Spinal cord (tissue), 10 donors: Measurements from ENCODE around the gene ADIPOR2. TPM values are rescaled to one million over a fixed set of nuclear protein-coding genes. Genes with fewer than 3 reads are reported as not detected.
"Not testable (repeated sequence)": the region's sequence is repeated elsewhere in the genome, so short reads cannot be mapped to it uniquely, and the experiment has no call there.

Experiments
- DNase-seq, 6 donors: peaks; one replicate each; pipeline versions ENCODE4 v3.0.0 to v3.0.0-alpha.2; 2013 to 2015; ENCODE audit warnings: low spot score in 6 of 6, low read depth in 4 of 6
- H3K27ac ChIP-seq: one replicate; pipeline ENCODE4 v1.5.1; 2013; ENCODE audit warnings: low read depth, low read length, control low read depth
- H3K27me3 ChIP-seq: one replicate; pipeline ENCODE4 v1.6.1; 2013; ENCODE audit warnings: low read length; ENCODE audit not compliant: control insufficient read depth, insufficient read depth
- H3K36me3 ChIP-seq: one replicate; pipeline ENCODE4 v1.6.1; 2013; ENCODE audit warnings: low read length; ENCODE audit not compliant: control insufficient read depth, insufficient read depth
- H3K4me1 ChIP-seq: one replicate; pipeline ENCODE4 v1.6.1; 2013; ENCODE audit warnings: low read length; ENCODE audit not compliant: control insufficient read depth, insufficient read depth
- H3K4me3 ChIP-seq: one replicate; pipeline ENCODE4 v1.5.1; 2013; ENCODE audit warnings: low read depth, low read length, control low read depth
- H3K9me3 ChIP-seq: one replicate; pipeline ENCODE4 v1.6.1; 2013; ENCODE audit warnings: low read length; ENCODE audit not compliant: control insufficient read depth, insufficient read depth
- WGBS: methylation state at CpG from one replicate; pipeline ENCODE4 v1.1.5; 2013; ENCODE audit warnings: missing lambda C conversion rate; ENCODE audit not compliant: insufficient coverage; 5-methylcytosine and 5-hydroxymethylcytosine counted together
- polyA plus RNA-seq, 2 donors: library from polyadenylated mRNA; unstranded; fragments of 120-200 nt; gene quantifications; one replicate each; pipeline ENCODE4 v1.2.1, GENCODE V29; 2013; ENCODE audit not compliant: insufficient read length in 2 of 2
- total RNA-seq, 2 donors: library from RNA; depleted of rRNA in 1 of 2; stranded (reverse); fragments of 120-200 nt in 1 of 2; fragments of >200 nt in 1 of 2; gene quantifications; one replicate each; pipeline versions ENCODE4 v1.2.3 to v1.2.4, GENCODE V29; 2013 to 2014
- donor health status: healthy.

Gene ADIPOR2
- total and polyA plus RNA-seq, 4 donors: 40.7 to 49.3 (median 42.3) TPM

GRCh38 chr12:1702713-1703112, 11.8 kb downstream of the ADIPOR2 start:
- H3K4me1 ChIP-seq: no peaks in the 10 kb centered on the region
- no peaks in the 10 kb centered on the region for H3K27me3 ChIP-seq
- WGBS: no CpG with 5 or more reads among the region's 2 CpGs

GRCh38 chr12:1703771-1704722, 13.2 kb downstream of the ADIPOR2 start:
- no peak for DNase-seq
- no CpG with 5 or more reads among the region's 3 CpGs for WGBS
- Histone ChIP-seq H3K4me3 (no peak overlapping the region), H3K27ac (no peak overlapping the region), H3K27me3 (no peaks in the 10 kb centered on the region), H3K4me1 (no peaks in the 10 kb centered on the region), H3K9me3 (no peaks in the 10 kb centered on the region), H3K36me3 (no peaks in the 10 kb centered on the region)

More at GRCh38 chr12:1702713-1703112, 11.8 kb downstream of the ADIPOR2 start:
- no peak for DNase-seq
- no peak overlapping the region for H3K4me3 ChIP-seq
- no peak overlapping the region for H3K27ac ChIP-seq
- H3K36me3 ChIP-seq: no peaks in the 10 kb centered on the region
- H3K9me3 ChIP-seq: no peaks in the 10 kb centered on the region

- no peak for DNase-seq
- H3K27me3 ChIP-seq: no peaks in the 10 kb centered on the region
- no peaks in the 10 kb centered on the region for H3K36me3 ChIP-seq
- H3K9me3 ChIP-seq: no peaks in the 10 kb centered on the region
- H3K4me3 ChIP-seq: no peak overlapping the region
- no peak overlapping the region for H3K27ac ChIP-seq
- WGBS: no CpG with 5 or more reads among the region's 3 CpGs
- H3K4me1 ChIP-seq: no peaks in the 10 kb centered on the region
Observed at GRCh38 chr12:1705774-1706631, 15.1 kb downstream of the ADIPOR2 start.

- H3K27me3 ChIP-seq: no peaks in the 10 kb centered on the region
- no peaks in the 10 kb centered on the region for H3K36me3 ChIP-seq
- no CpG with 5 or more reads among the region's 1 CpG for WGBS
- H3K4me3 ChIP-seq: no peak overlapping the region
- H3K27ac ChIP-seq: no peak overlapping the region
- no peaks in the 10 kb centered on the region for H3K4me1 ChIP-seq
- no peak for DNase-seq
- H3K9me3 ChIP-seq: no peaks in the 10 kb centered on the region
Observed at GRCh38 chr12:1706632-1706980, 15.7 kb downstream of the ADIPOR2 start.

- H3K4me1 ChIP-seq: no peaks in the 10 kb centered on the region
- no peak overlapping the region for H3K4me3 ChIP-seq
Observed at GRCh38 chr12:1707051-1707450, 16.2 kb downstream of the ADIPOR2 start.

GRCh38 chr12:1709968-1710367, 19.1 kb downstream of the ADIPOR2 start:
- H3K27ac ChIP-seq, H3K4me3 ChIP-seq, DNase-seq, H3K27me3 ChIP-seq, H3K9me3 ChIP-seq, H3K4me1 ChIP-seq, H3K36me3 ChIP-seq: not testable (repeated sequence)
- WGBS: 94% methylated on average over 5 of the region's 5 CpGs

More at GRCh38 chr12:1707051-1707450, 16.2 kb downstream of the ADIPOR2 start:
- no peaks in the 10 kb centered on the region for H3K36me3 ChIP-seq
- H3K9me3 ChIP-seq: no peaks in the 10 kb centered on the region
- H3K27ac ChIP-seq: no peak overlapping the region
- H3K27me3 ChIP-seq: no peaks in the 10 kb centered on the region
- no CpG with 5 or more reads among the region's 1 CpG for whole genome bisulfite sequencing
- DNase-seq: no peak

- not testable (repeated sequence) for H3K4me3 ChIP-seq, H3K9me3 ChIP-seq, H3K36me3 ChIP-seq, DNase-seq, H3K27me3 ChIP-seq, H3K4me1 ChIP-seq, H3K27ac ChIP-seq
- WGBS: 100% methylated on average over 4 of the region's 8 CpGs
Observed at GRCh38 chr12:1710870-1711269, 20.0 kb downstream of the ADIPOR2 start.

GRCh38 chr12:1711536-1712211, 20.8 kb downstream of the ADIPOR2 start:
- H3K9me3 ChIP-seq, H3K27ac ChIP-seq, DNase-seq, H3K4me1 ChIP-seq, H3K4me3 ChIP-seq, H3K27me3 ChIP-seq, H3K36me3 ChIP-seq: not testable (repeated sequence)
- no CpG with 5 or more reads among the region's 3 CpGs for WGBS

- DNase-seq, H3K9me3 ChIP-seq, H3K36me3 ChIP-seq, H3K4me1 ChIP-seq, H3K27ac ChIP-seq, H3K27me3 ChIP-seq, H3K4me3 ChIP-seq: not testable (repeated sequence)
- WGBS: 100% methylated on average over 3 of the region's 5 CpGs
Observed at GRCh38 chr12:1712305-1712704, 21.4 kb downstream of the ADIPOR2 start.
